GM12878 (cell line): ENCODE data around the gene C16orf82. TPM values are rescaled to one million over a fixed set of nuclear protein-coding genes. Genes with fewer than 3 reads are reported as not detected.

Source experiments
- ATAC-seq: fragments of 200-7000 bp; cut with Tn5 transposase; 3 replicates; pipeline ENCODE4 v1.9.1; 2020; ENCODE audit warnings: mild to moderate bottlenecking, moderate library complexity
- BruUV-seq: library from RNA; stranded (reverse); fragments of 400-500 nt; replicated peaks from 2 replicates; lab custom pipeline; 2021; lab: Mats Ljungman, UMichigan
- CTCF ChIA-PET: fragments of 300-600 bp; sonication (Branson Sonifier 250); formaldehyde crosslinking; extraction: SDS; loops from one replicate; lab custom pipeline; 2021; ENCODE audit warnings: inconsistent platforms; lab: Yijun Ruan, JAX
- POLR2A ChIA-PET: fragments of 350-600 bp; formaldehyde crosslinking; extraction: SDS; loops from one replicate; lab custom pipeline; 2021; ENCODE audit warnings: inconsistent platforms; lab: Charles Lee
- RAD21 ChIA-PET: fragments of 300-600 bp; sonication (Branson Sonifier 250); formaldehyde crosslinking; loops from one replicate; lab custom pipeline; 2023; ENCODE audit warnings: antibody characterized with exemption; ENCODE audit not compliant: unreplicated experiment; lab: Charles Lee
- SMC1A ChIA-PET: fragments of 300-600 bp; sonication (Branson Sonifier 250); formaldehyde crosslinking; loops from one replicate; lab custom pipeline; 2023; ENCODE audit not compliant: unreplicated experiment, uncharacterized antibody; lab: Charles Lee
- DNase-seq: peaks from one replicate; pipeline ENCODE4 v3.0.0-alpha.2; 2011; ENCODE audit warnings: low read depth, low spot score
- FAIRE-seq: peaks from 3 replicates; lab custom pipeline; 2011; peaks lifted over from hg19 to GRCh38; lab: Jason Lieb, UNC
- H2AFZ ChIP-seq: 2 replicates; pipeline ENCODE4 v1.6.0; 2011; ENCODE audit warnings: low read depth, low read length, control low read depth; ENCODE audit not compliant: control insufficient read depth
- H3K27ac ChIP-seq: 2 replicates; pipeline ENCODE4 v1.5.1; 2011; ENCODE audit warnings: control low read depth; ENCODE audit not compliant: control insufficient read depth, insufficient read depth
- H3K27me3 ChIP-seq, 2 experiments: replicated peaks in 1 of 2; 2 replicates each; pipeline versions ENCODE4 v1.6.0 to v1.6.1; 2011; ENCODE audit warnings: low read length in 1 of 2; ENCODE audit not compliant: control insufficient read depth in 2 of 2, insufficient read depth in 2 of 2
- H3K36me3 ChIP-seq, 2 experiments: 2 replicates each; pipeline ENCODE4 v1.5.1; 2011; ENCODE audit warnings: low read length in 1 of 2; ENCODE audit not compliant: control insufficient read depth in 2 of 2, insufficient read depth in 2 of 2
- H3K4me1 ChIP-seq: 2 replicates; pipeline ENCODE4 v1.6.1; 2011; ENCODE audit warnings: mild to moderate bottlenecking, low read length, moderate library complexity, mixed read lengths; ENCODE audit not compliant: control insufficient read depth, insufficient read depth
- H3K4me2 ChIP-seq: 2 replicates; pipeline ENCODE4 v1.6.0; 2011; ENCODE audit warnings: control low read depth; ENCODE audit not compliant: control insufficient read depth, insufficient read depth
- H3K4me3 ChIP-seq: fragments of 200-600 bp; sonication (generic); 2 replicates; pipeline ENCODE4 v1.5.1; 2016
- H3K79me2 ChIP-seq: 2 replicates; pipeline ENCODE4 v1.6.0; 2011; ENCODE audit warnings: low read length; ENCODE audit not compliant: control insufficient read depth, insufficient read depth
- H3K9ac ChIP-seq: 2 replicates; pipeline ENCODE4 v1.8.0; 2011; ENCODE audit warnings: low read length, control low read depth, mixed read lengths; ENCODE audit not compliant: control insufficient read depth, insufficient read depth
- H3K9me3 ChIP-seq: replicated peaks from 3 replicates; pipeline ENCODE4 v1.5.1; 2011; ENCODE audit warnings: mild to moderate bottlenecking, low read length; ENCODE audit not compliant: control insufficient read depth, insufficient read depth
- H4K20me1 ChIP-seq: 2 replicates; pipeline ENCODE4 v1.6.0; 2011; ENCODE audit not compliant: control insufficient read depth, insufficient read depth
- JUND ChIP-seq: IDR thresholded peaks from 2 replicates; pipeline ENCODE4 v1.6.1; 2012; ENCODE audit warnings: low read depth, mild to moderate bottlenecking, low read length, improper control_type of control experiment, moderate library complexity
- MTA3 ChIP-seq: IDR thresholded peaks from 2 replicates; pipeline ENCODE4 v1.6.1; 2012; ENCODE audit warnings: low read length, inconsistent platforms, borderline replicate concordance
- MYB ChIP-seq: fragments of 150-350 bp; IDR thresholded peaks from 2 replicates; pipeline ENCODE4 v1.6.1; 2014; ENCODE audit warnings: mild to moderate bottlenecking, low read depth, low read length, borderline replicate concordance
- NBN ChIP-seq: fragments of 450-650 bp; IDR thresholded peaks from 2 replicates; pipeline ENCODE4 v1.6.1; 2016
- NR2C1 ChIP-seq: fragments of 450-650 bp; IDR thresholded peaks from 2 replicates; pipeline ENCODE4 v1.6.1; 2017; ENCODE audit warnings: antibody characterized with exemption, mild to moderate bottlenecking, moderate library complexity
- NR2C2 ChIP-seq: IDR thresholded peaks from 2 replicates; pipeline ENCODE4 v1.6.1; 2011; ENCODE audit warnings: borderline replicate concordance, low read depth; ENCODE audit not compliant: control insufficient read depth, insufficient read length
- POU2F2 ChIP-seq: IDR thresholded peaks from 3 replicates; pipeline ENCODE4 v1.6.1; 2011; ENCODE audit warnings: low read depth, mild to moderate bottlenecking, low read length, borderline replicate concordance
- RAD21 ChIP-seq: IDR thresholded peaks from 2 replicates; pipeline ENCODE4 v1.6.1; 2011; ENCODE audit warnings: mild to moderate bottlenecking, low read depth, low read length, moderate library complexity; ENCODE audit not compliant: insufficient read depth
- RUNX3 ChIP-seq: IDR thresholded peaks from 2 replicates; pipeline ENCODE4 v1.6.1; 2012; ENCODE audit warnings: low read length, inconsistent platforms
- YBX1 ChIP-seq: fragments of 450-650 bp; IDR thresholded peaks from 2 replicates; pipeline ENCODE4 v1.6.1; 2016; ENCODE audit warnings: antibody characterized with exemption
- YY1 ChIP-seq: IDR thresholded peaks from 2 replicates; pipeline ENCODE4 v1.6.1; 2011; ENCODE audit warnings: low read depth, mild to moderate bottlenecking, low read length
- WGBS: methylation state at CpG from one replicate; pipeline ENCODE4 v1.1.6; 2016; ENCODE audit warnings: low lambda C conversion rate; ENCODE audit not compliant: insufficient replicate concordance, insufficient coverage; ENCODE audit errors: missing lambda C conversion rate; 5-methylcytosine and 5-hydroxymethylcytosine counted together
- in situ Hi-C: fragments of 300-500 bp; cut with MboI; formaldehyde crosslinking; loops from 9 replicates; pipeline ENCODE4 v1.14.3; 2018; ENCODE audit warnings: mixed read lengths
- intact Hi-C: fragments of 100-400 bp; cut with micrococcal nuclease; formaldehyde crosslinking; loops from one replicate; pipeline ENCODE4 v1.14.2; 2022; ENCODE audit not compliant: unreplicated experiment
- polyA plus RNA-seq, 11 experiments: library from polyadenylated mRNA; depleted of rRNA in 4 of 11; unstranded in 6 of 11; stranded (reverse) in 5 of 11; fragments of >200 nt; fragmentation: Nextera tagmentation in 4 of 11; fragmentation: Illumina TruSeq in 1 of 11; extraction: Ambion mirVana in 4 of 11; extraction: Trizol in 1 of 11; gene quantifications; 1 replicate in 1 of 11; 2 replicates in 10 of 11; pipeline versions ENCODE4 v1.2.1 to v1.2.3, GENCODE V29; 2011 to 2016; ENCODE audit warnings: inconsistent platforms in 2 of 11, missing spikeins in 2 of 11, low read depth in 1 of 11
- total RNA-seq, 4 experiments: library from RNA; depleted of rRNA in 3 of 4; stranded (reverse); fragments of >200 nt in 3 of 4; fragmentation: Illumina TruSeq in 1 of 4; extraction: Trizol in 1 of 4; gene quantifications; 2 replicates each; pipeline versions ENCODE4 v1.2.1 to v1.2.3, GENCODE V29; 2013 to 2021
- TF ChIP-seq, protein P1 (sequence below): IDR thresholded peaks from 2 replicates; pipeline ENCODE4 v1.6.1; 2011; ENCODE audit warnings: mild to moderate bottlenecking, low read depth, low read length, moderate library complexity; ENCODE audit not compliant: insufficient replicate concordance

Gene C16orf82
- total and polyA plus RNA-seq, 10 of the 15 experiments (the other 5 are each of a cell fraction or from before 2014, with no cell fraction given), result not detected

GRCh38 chr16:27108051-27108770 is 41.5 kb downstream of the C16orf82 start:
- FAIRE-seq, result no peak
- in situ Hi-C loops, result loop anchor here (10.0 kb wide), 1 partner anchor 1833 kb away; no protein-coding TSS in a partner anchor

DNA sequence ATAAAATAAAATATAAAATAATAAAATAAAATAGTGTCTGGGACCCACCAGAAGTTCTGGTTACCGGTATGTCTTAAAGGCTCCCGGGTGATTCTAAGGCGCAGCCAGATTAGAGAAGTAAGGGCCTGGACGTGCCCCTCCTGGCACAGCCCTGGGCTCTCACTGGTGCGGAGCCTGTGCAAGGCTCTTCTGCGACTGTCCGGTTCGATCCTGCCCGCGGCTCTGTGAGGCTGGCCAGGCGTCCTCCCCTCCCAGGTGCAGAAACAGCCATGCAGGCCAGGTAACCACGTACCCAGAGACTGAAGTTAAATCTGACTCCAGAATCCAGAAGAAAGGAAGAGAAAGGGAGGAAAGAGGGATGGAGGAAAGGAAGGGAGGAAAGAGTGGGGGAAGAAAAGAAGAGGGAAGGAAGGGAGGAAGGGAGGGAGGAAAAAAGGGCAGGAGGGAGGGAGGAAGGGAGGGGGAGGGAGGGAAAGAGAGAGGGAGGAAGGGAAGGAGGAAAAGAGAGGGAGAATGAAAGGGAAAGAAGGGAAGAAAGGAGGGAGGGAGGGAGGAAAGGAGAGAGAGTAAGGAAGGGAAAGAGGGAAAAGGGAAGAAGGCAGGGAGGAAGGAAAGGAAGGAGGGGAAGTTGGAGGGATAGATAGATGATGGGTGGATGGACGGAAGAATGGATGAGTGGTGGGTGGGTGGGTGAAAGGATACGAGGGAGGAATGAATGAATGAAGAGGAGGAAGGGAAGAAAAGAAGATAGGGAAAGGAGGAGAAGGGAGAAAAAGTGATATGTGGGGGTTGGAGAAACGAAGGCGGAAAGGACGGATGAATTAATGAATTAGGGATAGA is 42.3 kb downstream of the C16orf82 start:
- no peaks in the 10 kb centered on the region for H3K36me3 ChIP-seq
- WGBS, result 75% methylated on average over 15 of the region's 17 CpGs
- peaks cover 4% of the 10 kb centered on the region; the same call in 1 of the 2 replicates for H3K4me1 ChIP-seq
- H3K9ac ChIP-seq, result no peak overlapping the region
- H3K4me3 ChIP-seq, result no peak overlapping the region
- POLR2A ChIA-PET, result interaction anchor here (0.6 kb wide), 1 partner anchor 25 kb away, joined by 3 read pairs; no protein-coding TSS in a partner anchor
- CTCF ChIA-PET, result interaction anchor here (0.6 to 1.2 kb wide), 6 partner anchors 10 to 1957 kb away, joined by 3 to 4 read pairs (median 4); no protein-coding TSS in a partner anchor
- no peak overlapping the region for H2AFZ ChIP-seq
- in situ Hi-C loops, result loop anchor here (10.0 kb wide), 1 partner anchor 1834 kb away; no protein-coding TSS in a partner anchor
- no peak overlapping the region for H3K27ac ChIP-seq
- H3K4me2 ChIP-seq, result no peak overlapping the region
- SMC1A ChIA-PET, result interaction anchor here (0.7 to 1.2 kb wide), 2 partner anchors 71 to 203 kb away, joined by 3 to 4 read pairs; no protein-coding TSS in a partner anchor
- BruUV-seq, result no TSS peak
- RAD21 ChIA-PET, result interaction anchor here (0.7 to 2.3 kb wide), 9 partner anchors 27 to 1271 kb away, joined by 3 to 9 read pairs (median 3); no protein-coding TSS in a partner anchor
- FAIRE-seq (no peak), DNase-seq (no peak), ATAC-seq (no peak)
- intact Hi-C loops, result loop anchor here (5.0 kb wide), 1 partner anchor 1272 kb away; no protein-coding TSS in a partner anchor
- peaks cover 0 to 2% of the 10 kb centered on the region in 2 experiments; a peak in 1 of 4 replicates for H3K27me3 ChIP-seq
- H4K20me1 ChIP-seq, result no peaks in the 10 kb centered on the region; the same call in 1 of the 2 replicates
- H3K79me2 ChIP-seq, result no peaks in the 10 kb centered on the region
- H3K9me3 ChIP-seq, result no peaks in the 10 kb centered on the region
- TF ChIP-seq NBN (no peak), NR2C2 (no peak), YY1 (no peak), RAD21 (no peak), MTA3 (no peak), YBX1 (no peak), NR2C1 (no peak)
- TF ChIP-seq, protein P1, sequence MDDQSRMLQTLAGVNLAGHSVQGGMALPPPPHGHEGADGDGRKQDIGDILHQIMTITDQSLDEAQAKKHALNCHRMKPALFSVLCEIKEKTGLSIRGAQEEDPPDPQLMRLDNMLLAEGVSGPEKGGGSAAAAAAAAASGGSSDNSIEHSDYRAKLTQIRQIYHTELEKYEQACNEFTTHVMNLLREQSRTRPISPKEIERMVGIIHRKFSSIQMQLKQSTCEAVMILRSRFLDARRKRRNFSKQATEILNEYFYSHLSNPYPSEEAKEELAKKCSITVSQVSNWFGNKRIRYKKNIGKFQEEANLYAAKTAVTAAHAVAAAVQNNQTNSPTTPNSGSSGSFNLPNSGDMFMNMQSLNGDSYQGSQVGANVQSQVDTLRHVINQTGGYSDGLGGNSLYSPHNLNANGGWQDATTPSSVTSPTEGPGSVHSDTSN, result no peak

More at GRCh38 chr16:27108051-27108770, 41.5 kb downstream of the C16orf82 start:
- no peak overlapping the region for H3K4me2 ChIP-seq
- BruUV-seq, result no TSS peak
- no peak overlapping the region for H3K4me3 ChIP-seq
- no peaks in the 10 kb centered on the region; the same call in 1 of the 2 replicates for H4K20me1 ChIP-seq
- H3K36me3 ChIP-seq, result no peaks in the 10 kb centered on the region
- ChIA-PET CTCF (no interaction called here), RAD21 (no interaction called here), POLR2A (no interaction called here), SMC1A (interaction anchor here (0.7 kb wide), 1 partner anchor 202 kb away, joined by 3 read pairs; no protein-coding TSS in a partner anchor)
- WGBS, result 58% methylated on average over 11 of the region's 13 CpGs
- intact Hi-C loops, result loop anchor here (5.0 kb wide), 1 partner anchor 1271 kb away; no protein-coding TSS in a partner anchor
- H3K27ac ChIP-seq, result no peak overlapping the region
- H3K9me3 ChIP-seq, result no peaks in the 10 kb centered on the region
- no peaks in the 10 kb centered on the region for H3K79me2 ChIP-seq
- peaks cover 3% of the 10 kb centered on the region; the same call in 1 of the 2 replicates for H3K4me1 ChIP-seq
- TF ChIP-seq JUND (no peak), RUNX3 (no peak), POU2F2 (no peak), MYB (no peak)
- H3K9ac ChIP-seq, result no peak overlapping the region
- H2AFZ ChIP-seq, result no peak overlapping the region
- ATAC-seq (no peak), DNase-seq (no peak)
- H3K27me3 ChIP-seq, result peaks cover 0 to 2% of the 10 kb centered on the region in 2 experiments; a peak in 1 of 4 replicates
